ENCODE results near the gene FAM25C.
"Not testable (repeated sequence)": the region's sequence is repeated elsewhere in the genome, so short reads cannot be mapped to it uniquely, and the experiment has no call there.

FAM25C gene

GRCh38 chr10:47959677-47960076 is 39.9 kb downstream of the FAM25C start:
- not testable (repeated sequence) for H3K27ac ChIP-seq

- H3K27ac ChIP-seq = not testable (repeated sequence)
Observed at GRCh38 chr10:47957158-47957557, 42.4 kb downstream of the FAM25C start.

- H3K27ac ChIP-seq = not testable (repeated sequence)
Observed at GRCh38 chr10:47947424-47947823, 52.2 kb downstream of the FAM25C start.
